ENCODE data around the gene HMSD.

The HMSD gene

GRCh38 chr18:63956755-63957154 is 7.7 kb downstream of the HMSD start:
- DNase-seq (ENCODE audit: low read depth) = peak; percentile 58

DNA sequence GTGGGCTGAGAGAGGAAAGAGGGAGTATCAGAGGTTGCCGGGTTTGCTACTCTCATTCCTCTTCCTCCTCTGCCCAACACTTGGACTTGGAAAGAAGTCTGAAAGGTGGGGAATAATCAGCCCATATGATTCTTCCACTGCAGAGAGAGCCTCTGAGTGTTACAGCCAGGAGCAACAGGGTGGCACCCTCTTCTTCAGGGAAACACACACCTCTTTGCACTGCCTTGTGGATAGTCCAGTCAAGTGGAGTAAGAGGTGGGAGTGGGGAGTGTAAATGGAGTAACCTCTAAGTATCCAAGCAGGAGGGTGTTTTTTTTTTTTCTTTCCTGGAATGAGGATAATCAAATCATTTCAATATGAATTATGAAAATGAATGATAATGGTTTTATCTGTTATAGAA is 11.8 kb downstream of the HMSD start:
- DNase-seq (ENCODE audit: low read depth) = no peak

- DNase-seq (ENCODE audit: low read depth) = no peak
Observed at GRCh38 chr18:63961435-63961980, 12.4 kb downstream of the HMSD start.

DNA sequence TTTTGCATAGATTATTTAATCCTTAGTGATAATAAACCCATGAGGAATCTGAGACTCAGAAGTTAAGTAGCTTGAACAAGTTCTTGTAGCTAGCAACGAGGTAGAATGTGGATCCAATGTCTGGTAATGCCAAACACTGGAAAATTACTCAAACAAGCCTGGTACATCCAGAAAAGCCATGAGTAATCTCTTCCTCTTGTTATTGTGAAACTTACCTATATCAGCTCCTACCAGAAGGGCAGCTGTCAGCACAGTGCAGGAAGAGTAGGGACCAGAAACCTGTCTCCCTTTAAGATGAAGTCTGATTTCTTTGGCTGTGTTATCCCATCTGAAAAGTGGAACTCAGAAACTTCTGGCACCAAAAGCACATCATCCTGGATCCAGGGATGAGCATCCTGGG is 13.0 kb downstream of the HMSD start:
- no peak for DNase-seq (ENCODE audit: low read depth)

- peak; percentile 76 for DNase-seq (ENCODE audit: low read depth)
Observed at GRCh38 chr18:63963615-63964256, 14.6 kb downstream of the HMSD start.

DNA sequence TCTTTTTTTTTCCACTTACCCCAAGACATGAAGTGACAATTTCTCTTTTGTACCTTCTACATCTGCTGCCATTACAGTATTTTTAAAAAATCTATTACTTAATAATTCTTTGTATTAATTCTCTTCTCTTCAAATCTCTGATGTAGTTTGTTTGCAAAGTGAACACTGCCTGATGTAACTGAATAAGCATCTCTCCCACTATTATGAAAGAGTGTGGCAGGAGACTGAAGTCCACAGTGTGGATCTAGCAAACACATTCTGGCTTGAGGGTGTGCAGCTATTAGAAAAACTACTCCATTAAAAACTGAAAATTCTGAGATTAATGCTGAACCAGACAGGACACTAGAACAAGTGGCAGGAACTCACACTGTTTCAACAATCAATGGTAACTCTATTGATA is 15.8 kb downstream of the HMSD start:
- no peak for DNase-seq (ENCODE audit: low read depth)

GRCh38 chr18:63965716-63966330 is 16.7 kb downstream of the HMSD start:
- no peak for DNase-seq (ENCODE audit: low read depth)

DNA sequence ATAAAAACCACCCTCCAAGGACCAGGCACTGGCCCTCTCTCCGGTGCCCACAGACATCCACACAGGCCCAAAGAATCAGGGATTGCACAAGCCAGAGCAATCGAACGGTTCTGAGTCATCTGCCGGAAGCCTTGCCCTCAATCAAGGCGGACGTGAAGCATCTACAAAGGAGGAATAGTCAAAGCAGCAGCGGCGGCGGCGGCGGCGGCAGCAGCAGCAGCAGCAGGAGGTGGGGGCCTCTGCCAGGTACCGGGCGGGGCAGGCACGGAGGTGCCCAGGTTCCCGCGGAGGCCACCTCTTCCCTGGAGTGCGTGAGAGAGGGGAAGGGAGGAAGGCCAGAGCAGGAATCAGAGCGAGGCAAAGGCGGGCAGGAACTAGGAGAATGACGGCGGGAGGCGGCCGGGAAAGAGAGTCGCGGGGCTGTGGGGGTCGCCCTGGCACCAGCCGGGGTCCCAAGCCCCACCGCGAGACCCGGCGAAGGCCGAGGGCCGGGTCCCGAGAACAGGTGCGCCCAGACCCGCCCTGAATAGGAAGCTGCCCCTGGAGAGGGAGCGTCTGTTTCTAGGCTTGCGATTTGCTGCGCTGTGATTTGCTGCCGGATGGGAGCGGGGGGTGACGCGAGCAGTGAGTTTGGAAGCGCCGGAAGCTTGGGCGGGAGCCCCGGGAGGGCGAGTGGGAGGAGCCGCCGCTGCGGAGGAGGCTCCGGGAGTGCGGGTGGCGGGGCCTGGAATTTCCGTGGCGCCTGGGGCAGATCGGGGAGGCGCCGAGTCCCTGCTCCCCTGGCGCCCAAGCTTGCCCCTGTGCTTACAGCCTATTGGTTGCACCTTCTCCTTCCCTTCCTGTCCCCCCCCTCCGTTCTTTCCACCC is 21.1 kb downstream of the HMSD start, which contains the start of gene SERPINB8:
TSS of gene SERPINB8 (plus strand) at position 140 of the 867 bp plus-strand sequence. CDS start 8,228 bp downstream, outside the sequence.
- peak; percentile 96 for DNase-seq (ENCODE audit: low read depth)

DNA sequence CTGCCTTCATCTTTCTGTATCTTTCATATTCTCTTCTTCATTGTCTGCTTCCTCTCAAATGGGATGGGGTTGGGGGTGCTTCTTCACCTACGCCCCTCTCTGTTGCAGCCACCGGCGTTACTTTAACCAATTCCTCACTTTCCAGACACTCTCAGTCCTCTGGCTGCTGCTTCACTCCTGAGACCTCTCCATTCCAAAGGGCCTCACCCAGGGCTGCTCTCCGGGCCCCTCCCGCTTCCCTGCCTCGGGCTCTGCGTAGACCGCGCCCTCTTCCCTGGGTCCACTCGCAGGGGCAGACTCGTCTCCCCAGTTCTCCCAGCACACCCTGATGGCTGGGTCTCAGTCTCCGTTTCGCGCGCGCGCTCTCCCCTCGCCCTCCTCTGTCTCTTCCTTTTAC is 21.7 kb downstream of the HMSD start:
- peak; percentile 71 for DNase-seq (ENCODE audit: low read depth)

GRCh38 chr18:63971320-63972001 is 22.4 kb downstream of the HMSD start:
- DNase-seq (ENCODE audit: low read depth) = peak; percentile 23

- no peak for DNase-seq (ENCODE audit: low read depth)
Observed at GRCh38 chr18:63972002-63972376, 22.9 kb downstream of the HMSD start.

GRCh38 chr18:63974991-63975390 is 25.9 kb downstream of the HMSD start:
- peak; percentile 52 for DNase-seq (ENCODE audit: low read depth)

- DNase-seq (ENCODE audit: low read depth) = no peak
Observed at GRCh38 chr18:63975628-63976027, 26.5 kb downstream of the HMSD start.

DNA sequence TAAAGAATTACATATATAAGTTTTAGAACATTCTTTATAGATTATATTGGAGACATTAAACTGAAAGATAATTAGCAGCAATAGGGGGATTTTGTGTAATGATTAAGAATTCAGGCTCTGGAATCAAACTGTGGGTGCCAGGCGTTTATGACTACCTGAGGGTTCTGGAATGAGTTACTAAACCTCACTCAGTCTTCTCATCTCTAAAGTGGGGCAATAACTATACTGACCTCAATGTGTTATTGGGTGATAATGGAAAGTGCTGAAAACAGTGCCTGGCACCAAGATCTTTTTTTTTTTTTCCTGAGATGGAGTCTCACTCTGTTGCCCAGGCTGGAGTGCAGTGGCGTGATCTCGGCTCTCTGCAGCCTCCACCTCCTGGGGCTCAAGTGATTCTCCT is 27.9 kb downstream of the HMSD start:
- no peak for DNase-seq (ENCODE audit: low read depth)

- DNase-seq (ENCODE audit: low read depth) = peak; percentile 78
Observed at GRCh38 chr18:63979409-63979920, 30.4 kb downstream of the HMSD start.

- no peak for DNase-seq (ENCODE audit: low read depth)
Observed at GRCh38 chr18:63980027-63980426, 30.9 kb downstream of the HMSD start.

DNA sequence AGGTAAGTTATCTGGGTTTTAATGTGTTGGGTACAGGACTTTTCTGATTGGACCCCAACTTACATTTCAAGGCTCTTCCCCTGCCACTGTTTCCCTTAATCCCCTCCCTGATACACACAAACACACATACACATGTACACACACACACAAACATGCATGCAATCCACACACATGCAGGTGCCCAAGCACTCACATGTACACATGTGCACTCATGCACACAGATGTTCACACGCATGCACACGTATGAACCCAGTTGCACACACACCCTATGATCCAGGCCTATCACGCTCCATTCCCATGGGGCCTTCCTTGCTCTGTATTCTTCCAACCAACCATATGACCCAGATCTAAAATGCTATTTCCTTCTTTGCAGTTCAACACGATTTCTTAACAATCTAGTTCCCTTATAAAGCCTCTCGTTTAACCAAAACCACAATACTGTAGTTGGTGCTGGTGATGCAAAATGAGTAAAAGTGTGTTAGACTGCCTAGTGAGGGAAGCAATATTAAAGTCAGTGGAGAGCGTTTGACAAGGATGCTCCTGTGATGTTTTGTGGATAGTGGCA is 31.9 kb downstream of the HMSD start:
- DNase-seq (ENCODE audit: low read depth) = no peak

GRCh38 chr18:63981719-63982118 is 32.6 kb downstream of the HMSD start:
- no peak for DNase-seq (ENCODE audit: low read depth)

GRCh38 chr18:63982361-63982760 is 33.3 kb downstream of the HMSD start:
- DNase-seq (ENCODE audit: low read depth) = no peak

DNA sequence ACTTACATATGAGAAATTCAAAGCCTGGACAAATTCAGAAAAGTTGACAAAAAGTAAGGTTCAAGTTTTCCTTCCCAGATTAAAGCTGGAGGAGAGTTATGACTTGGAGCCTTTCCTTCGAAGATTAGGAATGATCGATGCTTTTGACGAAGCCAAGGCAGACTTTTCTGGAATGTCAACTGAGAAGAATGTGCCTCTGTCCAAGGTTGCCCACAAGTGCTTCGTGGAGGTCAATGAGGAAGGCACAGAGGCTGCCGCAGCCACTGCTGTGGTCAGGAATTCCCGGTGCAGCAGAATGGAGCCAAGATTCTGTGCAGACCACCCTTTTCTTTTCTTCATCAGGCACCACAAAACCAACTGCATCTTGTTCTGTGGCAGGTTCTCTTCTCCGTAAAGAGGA is 37.8 kb downstream of the HMSD start:
- no peak for DNase-seq (ENCODE audit: low read depth)

DNA sequence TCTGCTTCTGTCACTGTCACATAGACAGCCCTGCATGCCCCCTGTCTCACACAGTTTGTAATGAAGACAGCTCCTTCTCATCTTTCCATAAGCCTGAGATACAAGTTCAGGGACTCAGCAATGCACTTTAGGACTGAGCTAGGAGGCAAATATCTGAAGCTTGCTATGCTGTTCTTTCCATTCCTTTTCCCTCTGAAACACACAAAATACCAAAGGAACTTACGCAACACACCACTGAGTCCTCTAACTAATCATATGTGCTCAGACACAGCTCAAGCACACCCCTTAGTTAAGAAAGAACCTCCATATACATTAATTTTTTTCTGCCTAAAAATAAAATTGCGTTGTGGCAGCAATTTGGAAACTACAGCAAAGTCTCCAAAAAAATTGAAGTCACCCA is 38.6 kb downstream of the HMSD start:
- DNase-seq (ENCODE audit: low read depth) = peak; percentile 17

GRCh38 chr18:63992751-63993150 is 43.6 kb downstream of the HMSD start:
- DNase-seq (ENCODE audit: low read depth) = no peak
